Suprapubic skin (tissue), 4 donors: Measurements from ENCODE around the gene TOM1L2. TPM values are rescaled to one million over a fixed set of nuclear protein-coding genes. Genes with fewer than 3 reads are reported as not detected.

Experiments
- DNase-seq, 2 donors: peaks; one replicate each; pipeline ENCODE4 v3.0.0-alpha.2; 2019; ENCODE audit warnings: low spot score in 2 of 2
- H3K27ac ChIP-seq: fragments of 200-600 bp; sonication (generic); one replicate; pipeline ENCODE4 v1.5.1; 2019
- H3K27me3 ChIP-seq: fragments of 200-600 bp; sonication (generic); one replicate; pipeline ENCODE4 v1.5.1; 2019
- H3K36me3 ChIP-seq: fragments of 200-600 bp; sonication (generic); one replicate; pipeline ENCODE4 v1.5.1; 2019
- H3K4me1 ChIP-seq: fragments of 200-600 bp; sonication (generic); one replicate; pipeline ENCODE4 v1.5.1; 2019
- H3K4me3 ChIP-seq: fragments of 200-600 bp; sonication (generic); one replicate; pipeline ENCODE4 v1.5.1; 2019; ENCODE audit warnings: mild to moderate bottlenecking
- H3K9me3 ChIP-seq: fragments of 200-600 bp; sonication (generic); one replicate; pipeline ENCODE4 v1.5.1; 2019
- CTCF ChIP-seq, 2 donors: fragments of 200-600 bp in 1 of 2; fragments of 450-650 bp in 1 of 2; sonication (generic) in 1 of 2; IDR thresholded peaks; one replicate each; pipeline ENCODE4 v1.5.1; 2016 to 2019; ENCODE audit warnings: antibody characterized with exemption in 2 of 2, mild to moderate bottlenecking in 1 of 2, moderate library complexity in 1 of 2
- EP300 ChIP-seq: sonication (generic); formaldehyde crosslinking; IDR thresholded peaks from one replicate; pipeline ENCODE4 v1.6.1; 2017; ENCODE audit warnings: antibody characterized with exemption
- POLR2A ChIP-seq, 2 donors: fragments of 450-650 bp; IDR thresholded peaks; one replicate each; pipeline ENCODE4 v1.6.1; 2017; ENCODE audit warnings: antibody characterized with exemption in 2 of 2, mild to moderate bottlenecking in 2 of 2, moderate library complexity in 2 of 2
- POLR2AphosphoS5 ChIP-seq, 3 donors: sonication (generic); formaldehyde crosslinking; IDR thresholded peaks; one replicate each; pipeline ENCODE4 v1.6.1; 2017; ENCODE audit warnings: antibody characterized with exemption in 3 of 3
- WGBS: methylation state at CpG from one replicate; pipeline ENCODE4 v1.1.5; 2018; 5-methylcytosine and 5-hydroxymethylcytosine counted together
- total RNA-seq, 4 donors: library from RNA; depleted of rRNA; stranded (reverse); fragments of >200 nt; gene quantifications; one replicate each; pipeline ENCODE4 v1.1.0, GENCODE V29; 2016

The TOM1L2 gene
- total RNA-seq, 4 donors from 2014 or later: 128 to 259 (median 162) TPM

DNA sequence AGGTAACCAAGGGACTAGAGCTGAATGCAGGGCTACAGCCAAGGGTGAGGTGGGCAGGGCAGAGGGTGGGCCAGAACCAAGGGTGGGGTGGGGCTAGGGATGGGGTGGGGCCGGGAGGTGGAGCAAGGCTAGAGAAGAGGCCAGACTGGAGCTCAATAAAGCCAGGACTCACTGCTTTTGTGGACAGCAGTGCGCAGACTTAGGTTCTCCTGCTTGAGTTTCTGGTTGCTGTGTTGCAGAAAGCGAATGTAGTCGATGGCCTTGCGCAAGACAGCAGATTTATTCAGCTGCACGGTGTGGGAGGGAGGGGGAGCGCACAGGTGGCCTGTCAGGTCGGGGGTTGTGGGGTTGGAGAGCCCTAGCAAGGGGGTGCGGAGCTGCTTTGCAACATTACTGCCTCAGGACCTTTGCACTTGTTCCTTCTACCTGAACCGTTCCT is 154.1 kb downstream of the TOM1L2 start:
- H3K4me3 ChIP-seq: no peak overlapping the region
- no peaks in the 10 kb centered on the region for H3K9me3 ChIP-seq
- H3K27ac ChIP-seq: no peak overlapping the region
- peaks cover 60% of the 10 kb centered on the region for H3K36me3 ChIP-seq
- peaks cover 78% of the 10 kb centered on the region for H3K4me1 ChIP-seq
- H3K27me3 ChIP-seq: no peaks in the 10 kb centered on the region
- TF ChIP-seq POLR2AphosphoS5 (IDR thresholded peaks at IDR 0.05): no peak
- TF ChIP-seq CTCF (IDR thresholded peaks at IDR 0.05): no peak
- no peak for TF ChIP-seq EP300
- TF ChIP-seq POLR2A (IDR thresholded peaks at IDR 0.05): no peak
- no peak for DNase-seq
- 74% methylated on average over 8 of the region's 10 CpGs for WGBS

DNA sequence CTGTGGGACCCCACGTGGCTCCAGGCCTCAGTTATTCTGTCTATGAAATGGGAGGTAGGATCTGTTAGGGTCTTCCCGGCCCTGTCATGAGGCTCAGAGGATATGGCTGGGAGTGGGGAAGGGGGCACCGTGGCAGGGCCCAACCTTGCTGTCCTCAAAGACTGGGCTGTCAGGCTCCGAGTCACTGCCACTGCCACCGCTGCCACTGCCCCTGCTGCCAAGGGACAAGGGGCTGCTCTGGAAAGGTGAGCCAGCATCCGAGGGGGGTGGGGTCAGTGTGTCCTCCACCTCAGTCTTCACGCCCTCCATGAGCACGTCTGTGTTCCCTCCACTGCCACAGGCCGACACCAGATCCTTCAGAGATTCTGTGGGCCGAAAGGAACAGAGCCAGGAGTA is 154.7 kb downstream of the TOM1L2 start:
- TF ChIP-seq CTCF (IDR thresholded peaks at IDR 0.05) (no peak), EP300 (no peak), POLR2AphosphoS5 (IDR thresholded peaks at IDR 0.05) (no peak), POLR2A (IDR thresholded peaks at IDR 0.05) (no peak)
- no peak overlapping the region for H3K4me3 ChIP-seq
- H3K36me3 ChIP-seq: peaks cover 61% of the 10 kb centered on the region
- peaks cover 74% of the 10 kb centered on the region for H3K4me1 ChIP-seq
- H3K9me3 ChIP-seq: no peaks in the 10 kb centered on the region
- peak overlapping the region; percentile 24 for H3K27ac ChIP-seq
- H3K27me3 ChIP-seq: no peaks in the 10 kb centered on the region
- DNase-seq: no peak
- WGBS: 82% methylated on average over 8 of the region's 10 CpGs

DNA sequence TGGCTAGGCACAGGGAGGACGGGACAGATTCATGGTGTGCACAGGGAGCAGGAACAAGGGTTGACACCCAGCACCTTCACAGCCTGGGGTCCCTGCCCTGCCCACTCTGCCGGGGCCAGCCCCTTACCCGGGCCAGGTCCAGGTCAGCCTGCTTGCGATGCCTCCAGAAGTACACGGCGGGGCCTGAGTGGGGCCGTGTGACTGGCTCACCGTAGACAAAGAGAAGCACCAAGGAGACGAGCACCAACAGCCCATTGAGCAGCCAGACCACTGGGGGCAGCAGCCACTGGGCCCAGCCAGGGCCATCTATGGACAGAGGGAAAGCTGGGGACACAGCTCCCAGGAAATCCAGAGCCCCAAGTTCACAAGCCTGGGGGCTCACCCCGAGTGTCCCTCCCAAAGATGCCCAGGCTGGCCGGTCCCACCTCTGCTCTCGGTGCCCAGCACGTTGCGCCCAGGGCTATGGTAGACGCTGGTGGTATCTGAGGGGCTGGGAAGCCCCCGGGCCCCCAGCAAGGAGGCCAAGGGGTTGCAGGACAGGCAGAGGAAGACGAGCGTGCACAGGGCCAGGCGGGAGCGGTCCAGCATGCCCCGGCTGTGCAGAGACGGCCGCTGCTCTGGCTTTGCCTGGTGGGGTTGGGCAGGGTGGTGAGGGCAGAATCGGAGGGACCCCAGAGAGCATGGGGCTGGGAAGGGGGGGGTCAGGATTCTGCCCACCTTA is 155.2 kb downstream of the TOM1L2 start:
- Histone ChIP-seq H3K36me3 (peaks cover 61% of the 10 kb centered on the region), H3K9me3 (no peaks in the 10 kb centered on the region), H3K27me3 (no peaks in the 10 kb centered on the region), H3K4me3 (no peak overlapping the region), H3K27ac (no peak overlapping the region), H3K4me1 (peaks cover 74% of the 10 kb centered on the region)
- no peak for TF ChIP-seq POLR2AphosphoS5 (IDR thresholded peaks at IDR 0.05)
- no peak for TF ChIP-seq EP300
- TF ChIP-seq CTCF (IDR thresholded peaks at IDR 0.05): no peak
- no peak for TF ChIP-seq POLR2A (IDR thresholded peaks at IDR 0.05)
- DNase-seq: no peak
- WGBS: 90% methylated on average over 12 of the region's 24 CpGs

DNA sequence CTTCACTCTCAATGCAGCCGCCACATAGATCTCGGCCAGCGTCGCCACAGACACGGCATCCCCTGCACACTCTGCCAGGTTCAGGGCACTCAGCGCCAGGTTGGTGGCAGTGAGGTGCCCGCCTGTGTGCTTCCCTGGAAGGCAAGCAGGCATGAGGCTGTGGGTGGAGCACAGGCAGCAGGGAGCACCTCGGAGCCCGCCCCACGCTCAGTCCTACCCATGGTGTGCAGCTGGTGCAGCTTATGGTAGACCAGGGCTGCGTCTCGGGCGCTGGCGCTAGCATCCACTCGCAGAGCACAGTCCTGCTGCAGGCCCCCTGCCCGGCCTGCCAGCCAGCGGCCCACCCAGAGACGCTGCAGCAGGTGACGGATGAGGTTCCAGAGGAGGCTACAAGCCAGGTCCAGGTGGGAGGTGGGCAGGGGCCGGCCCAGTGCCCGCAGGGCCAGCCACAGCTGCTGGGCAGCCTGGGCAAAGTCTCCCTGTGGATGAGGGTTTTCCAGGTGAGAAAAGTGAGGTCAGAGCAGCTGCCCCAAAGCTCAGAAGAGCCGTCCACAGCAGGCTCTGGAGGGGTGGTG is 155.9 kb downstream of the TOM1L2 start:
- WGBS: 98% methylated on average over 12 of the region's 22 CpGs
- Histone ChIP-seq H3K27ac (no peak overlapping the region), H3K4me1 (peaks cover 74% of the 10 kb centered on the region)

More for the DNA sequence above, 155.9 kb downstream of the TOM1L2 start:
- no peak for DNase-seq
- H3K36me3 ChIP-seq: peaks cover 61% of the 10 kb centered on the region
- no peak overlapping the region for H3K4me3 ChIP-seq
- H3K9me3 ChIP-seq: no peaks in the 10 kb centered on the region
- no peak for TF ChIP-seq EP300
- no peak for TF ChIP-seq CTCF (IDR thresholded peaks at IDR 0.05)
- no peak for TF ChIP-seq POLR2AphosphoS5 (IDR thresholded peaks at IDR 0.05)
- no peak for TF ChIP-seq POLR2A (IDR thresholded peaks at IDR 0.05)
- no peaks in the 10 kb centered on the region for H3K27me3 ChIP-seq
